H9 (cell line): ENCODE results near the gene ARHGAP45. TPM values are rescaled to one million over a fixed set of nuclear protein-coding genes. Genes with fewer than 3 reads are reported as not detected.

Experiments
- DNase-seq: peaks from one replicate; pipeline ENCODE4 v3.0.0-alpha.2; 2017
- H2AFZ ChIP-seq: one replicate; pipeline ENCODE4 v1.6.1; 2013; ENCODE audit warnings: mild to moderate bottlenecking, low read length, control low read depth, moderate library complexity
- H2AK5ac ChIP-seq: 2 replicates; pipeline ENCODE4 v1.6.1; 2013; ENCODE audit warnings: low read length, control low read depth, mixed read lengths; ENCODE audit not compliant: insufficient read length
- H2BK120ac ChIP-seq: one replicate; pipeline ENCODE4 v1.6.1; 2013; ENCODE audit warnings: low read depth, mild to moderate bottlenecking, low read length, control low read depth, inconsistent platforms; ENCODE audit not compliant: poor library complexity, severe bottlenecking
- H2BK12ac ChIP-seq: 2 replicates; pipeline ENCODE4 v1.6.1; 2013; ENCODE audit warnings: low read length, control low read depth, mixed read lengths, low read depth; ENCODE audit not compliant: insufficient read length
- H2BK15ac ChIP-seq: 2 replicates; pipeline ENCODE4 v1.6.1; 2013; ENCODE audit warnings: low read depth, low read length, control low read depth
- H2BK20ac ChIP-seq: one replicate; pipeline ENCODE4 v1.6.1; 2013; ENCODE audit warnings: low read depth, mild to moderate bottlenecking, low read length, control low read depth, inconsistent platforms; ENCODE audit not compliant: poor library complexity, severe bottlenecking
- H2BK5ac ChIP-seq: 2 replicates; pipeline ENCODE4 v1.6.1; 2013; ENCODE audit warnings: low read length, control low read depth, mixed read lengths; ENCODE audit not compliant: insufficient read length
- H3K14ac ChIP-seq: 2 replicates; pipeline ENCODE4 v1.6.1; 2013; ENCODE audit warnings: low read length, control low read depth; ENCODE audit not compliant: insufficient read depth
- H3K18ac ChIP-seq: 2 replicates; pipeline ENCODE4 v1.6.1; 2013; ENCODE audit warnings: low read depth, mild to moderate bottlenecking, mixed read lengths, low read length, control low read depth; ENCODE audit not compliant: insufficient read length
- H3K23ac ChIP-seq: 2 replicates; pipeline ENCODE4 v1.6.1; 2013; ENCODE audit warnings: low read length, control low read depth, mixed read lengths, low read depth; ENCODE audit not compliant: insufficient read length
- H3K23me2 ChIP-seq: 2 replicates; pipeline ENCODE4 v1.6.1; 2013; ENCODE audit warnings: low read depth, mild to moderate bottlenecking, mixed read lengths, low read length, control low read depth; ENCODE audit not compliant: insufficient read length, poor library complexity, severe bottlenecking
- H3K27ac ChIP-seq: 2 replicates; pipeline ENCODE4 v1.5.1; 2013; ENCODE audit warnings: low read length, control low read depth, mixed read lengths, low read depth; ENCODE audit not compliant: insufficient read length
- H3K27me3 ChIP-seq: 2 replicates; pipeline ENCODE4 v1.6.1; 2013; ENCODE audit warnings: low read length, control low read depth, inconsistent platforms; ENCODE audit not compliant: insufficient read depth
- H3K4ac ChIP-seq: 2 replicates; pipeline ENCODE4 v1.6.1; 2013; ENCODE audit warnings: low read depth, mild to moderate bottlenecking, control low read depth, inconsistent platforms, low read length, moderate library complexity
- H3K4me1 ChIP-seq: 2 replicates; pipeline ENCODE4 v1.6.1; 2013; ENCODE audit warnings: low read length, control low read depth, inconsistent platforms; ENCODE audit not compliant: insufficient read depth
- H3K4me2 ChIP-seq: 2 replicates; pipeline ENCODE4 v1.6.1; 2013; ENCODE audit warnings: low read length, control low read depth, mixed read lengths; ENCODE audit not compliant: insufficient read length, insufficient read depth
- H3K56ac ChIP-seq: 2 replicates; pipeline ENCODE4 v1.6.1; 2013; ENCODE audit warnings: low read depth, mild to moderate bottlenecking, mixed read lengths, low read length, control low read depth; ENCODE audit not compliant: insufficient read length
- H3K79me1 ChIP-seq: 2 replicates; pipeline ENCODE4 v1.6.1; 2013; ENCODE audit warnings: low read depth, mild to moderate bottlenecking, moderate library complexity, low read length, control low read depth, inconsistent platforms; ENCODE audit not compliant: insufficient read depth, poor library complexity, severe bottlenecking
- H3K79me2 ChIP-seq: 2 replicates; pipeline ENCODE4 v1.6.1; 2013; ENCODE audit warnings: low read length, control low read depth, inconsistent platforms; ENCODE audit not compliant: insufficient read depth
- H3K9ac ChIP-seq: 2 replicates; pipeline ENCODE4 v1.6.1; 2013; ENCODE audit warnings: low read length, control low read depth, mixed read lengths; ENCODE audit not compliant: insufficient read length; ENCODE audit errors: extremely low read depth
- H3K9me3 ChIP-seq: one replicate; pipeline ENCODE4 v1.6.1; 2013; ENCODE audit warnings: low read depth, low read length, inconsistent platforms; ENCODE audit not compliant: control insufficient read depth
- H3T11ph ChIP-seq: one replicate; pipeline ENCODE4 v1.6.1; 2013; ENCODE audit warnings: mild to moderate bottlenecking, low read length, control low read depth, inconsistent platforms
- H4K20me1 ChIP-seq: one replicate; pipeline ENCODE4 v1.6.1; 2013; ENCODE audit not compliant: control insufficient read depth, insufficient read length, insufficient read depth
- H4K5ac ChIP-seq: 2 replicates; pipeline ENCODE4 v1.6.1; 2013; ENCODE audit warnings: low read depth, mild to moderate bottlenecking, mixed read lengths, low read length, control low read depth; ENCODE audit not compliant: insufficient read length
- H4K8ac ChIP-seq: replicated peaks from 2 replicates; pipeline ENCODE4 v1.6.1; 2013; ENCODE audit warnings: low read length, control low read depth, mixed read lengths, low read depth; ENCODE audit not compliant: insufficient read length
- H4K91ac ChIP-seq: 2 replicates; pipeline ENCODE4 v1.6.1; 2013; ENCODE audit warnings: low read depth, mild to moderate bottlenecking, moderate library complexity, mixed read lengths, low read length, control low read depth; ENCODE audit not compliant: insufficient read length
- H3K27ac Mint-ChIP-seq, 3 experiments: 2 replicates in 2 of 3; 3 replicates in 1 of 3; pipeline ENCODE4 v1.8.0; 2020 to 2021; ENCODE audit warnings: mixed read lengths in 3 of 3, mild to moderate bottlenecking in 1 of 3, moderate library complexity in 1 of 3
- H3K27me3 Mint-ChIP-seq: 2 replicates; pipeline ENCODE4 v1.8.0; 2021; ENCODE audit warnings: low read depth, mild to moderate bottlenecking, moderate library complexity, mixed read lengths
- H3K36me3 Mint-ChIP-seq, 3 experiments: 2 replicates in 2 of 3; 3 replicates in 1 of 3; pipeline ENCODE4 v1.8.0; 2020 to 2021; ENCODE audit warnings: low read depth in 3 of 3, mixed read lengths in 3 of 3; ENCODE audit not compliant: insufficient read depth in 1 of 3
- H3K4me1 Mint-ChIP-seq, 2 experiments: 2 replicates each; pipeline ENCODE4 v1.8.0; 2020; ENCODE audit warnings: mixed read lengths in 2 of 2
- H3K4me3 Mint-ChIP-seq, 2 experiments: 2 replicates in 1 of 2; 3 replicates in 1 of 2; pipeline ENCODE4 v1.8.0; 2020 to 2021; ENCODE audit warnings: mild to moderate bottlenecking in 2 of 2, mixed read lengths in 2 of 2, moderate library complexity in 1 of 2
- H3K9me3 Mint-ChIP-seq, 2 experiments: 2 replicates in 1 of 2; 3 replicates in 1 of 2; pipeline ENCODE4 v1.8.0; 2020; ENCODE audit warnings: mild to moderate bottlenecking in 2 of 2, mixed read lengths in 2 of 2, moderate library complexity in 1 of 2
- WGBS: extraction: QIAGEN DNeasy Blood & Tissue Kit; methylation state at CpG from one replicate; pipeline ENCODE4 v1.1.7; 2013; ENCODE audit warnings: missing lambda C conversion rate, low lambda C conversion rate, mixed read lengths; ENCODE audit not compliant: insufficient read length; ENCODE audit errors: extremely low coverage; 5-methylcytosine and 5-hydroxymethylcytosine counted together
- total RNA-seq: library from RNA; stranded (reverse); gene quantifications from 2 replicates; pipeline ENCODE4 v1.2.1, GENCODE V29; 2021
- TF ChIP-seq, protein P1 (sequence below): fragments of 200-600 bp; sonication (generic); conservative IDR thresholded peaks from 3 replicates; pipeline ENCODE4 v1.8.0; 2021; ENCODE audit warnings: antibody characterized with exemption, mild to moderate bottlenecking

The ARHGAP45 gene
- total RNA-seq, 1 experiment from 2014 or later = 39.8 TPM

DNA sequence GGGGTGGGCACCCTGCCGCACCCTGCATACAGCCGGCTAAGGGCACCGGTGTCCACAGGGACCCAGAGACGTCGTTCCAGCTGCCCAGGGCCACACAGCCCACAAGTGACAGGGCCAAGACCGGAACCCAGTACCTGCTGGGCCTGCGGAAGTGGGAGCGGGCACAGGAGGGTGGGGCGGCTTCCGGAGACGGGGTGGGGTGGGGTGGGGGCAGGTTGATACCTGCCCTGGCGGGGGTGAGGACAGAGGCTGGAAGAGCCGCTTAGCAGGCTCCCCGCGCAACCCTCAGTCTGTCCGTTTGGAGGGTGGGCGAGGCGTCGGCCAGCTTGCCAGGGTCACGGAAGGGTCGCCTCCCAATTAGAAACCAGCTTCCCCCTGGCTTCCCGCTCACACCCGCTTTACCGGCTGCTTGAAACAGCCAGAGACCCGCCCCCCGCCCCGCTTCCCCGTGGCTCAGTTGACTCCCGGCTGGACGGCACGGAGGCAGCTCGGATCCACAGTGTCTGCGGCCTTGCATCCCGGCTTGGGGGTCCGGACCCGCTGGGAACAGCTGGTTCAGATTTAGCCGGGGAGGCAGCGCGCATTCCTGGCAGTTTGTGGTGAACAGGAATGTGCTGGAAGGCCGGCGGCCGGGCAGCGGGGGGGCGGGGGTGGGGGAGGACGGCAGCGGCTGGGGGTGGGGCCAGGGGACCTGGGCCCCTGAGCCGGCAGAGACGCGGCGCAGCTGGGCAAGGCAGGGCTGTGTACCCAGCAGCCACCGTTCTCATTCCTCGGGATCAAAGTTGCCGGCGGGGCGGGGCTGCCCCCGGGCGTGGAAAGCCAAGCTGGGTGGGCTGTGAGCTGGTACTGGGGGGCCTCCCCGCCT lies 38.7 kb upstream of the ARHGAP45 start:
- Histone ChIP-seq H4K8ac (no peak overlapping the region), H4K5ac (no peak overlapping the region), H2BK5ac (no peak overlapping the region), H2AK5ac (no peak overlapping the region), H3K56ac (no peak overlapping the region), H3K79me2 (peaks cover 15% of the 10 kb centered on the region; the same call in 1 of the 2 replicates), H3T11ph (no peak overlapping the region), H3K4ac (no peak overlapping the region), H3K27ac (no peak overlapping the region), H3K27me3 (no peaks in the 10 kb centered on the region), H3K9me3 (no peaks in the 10 kb centered on the region), H2AFZ (no peak overlapping the region), H2BK15ac (no peak overlapping the region), H2BK20ac (no peak overlapping the region), H4K20me1 (no peaks in the 10 kb centered on the region), H3K23me2 (peaks cover 16% of the 10 kb centered on the region), H4K91ac (no peak overlapping the region), H3K4me2 (peak overlapping the region; percentile 90), H3K79me1 (peaks cover 7% of the 10 kb centered on the region), H3K14ac (peak overlapping the region; percentile 85), H3K9ac (peak overlapping the region; percentile 42), H2BK12ac (no peak overlapping the region), H3K18ac (peak overlapping the region; percentile 100), H2BK120ac (no peak overlapping the region), H3K23ac (no peak overlapping the region), H3K4me1 (no peaks in the 10 kb centered on the region)
- TF ChIP-seq, protein P1, sequence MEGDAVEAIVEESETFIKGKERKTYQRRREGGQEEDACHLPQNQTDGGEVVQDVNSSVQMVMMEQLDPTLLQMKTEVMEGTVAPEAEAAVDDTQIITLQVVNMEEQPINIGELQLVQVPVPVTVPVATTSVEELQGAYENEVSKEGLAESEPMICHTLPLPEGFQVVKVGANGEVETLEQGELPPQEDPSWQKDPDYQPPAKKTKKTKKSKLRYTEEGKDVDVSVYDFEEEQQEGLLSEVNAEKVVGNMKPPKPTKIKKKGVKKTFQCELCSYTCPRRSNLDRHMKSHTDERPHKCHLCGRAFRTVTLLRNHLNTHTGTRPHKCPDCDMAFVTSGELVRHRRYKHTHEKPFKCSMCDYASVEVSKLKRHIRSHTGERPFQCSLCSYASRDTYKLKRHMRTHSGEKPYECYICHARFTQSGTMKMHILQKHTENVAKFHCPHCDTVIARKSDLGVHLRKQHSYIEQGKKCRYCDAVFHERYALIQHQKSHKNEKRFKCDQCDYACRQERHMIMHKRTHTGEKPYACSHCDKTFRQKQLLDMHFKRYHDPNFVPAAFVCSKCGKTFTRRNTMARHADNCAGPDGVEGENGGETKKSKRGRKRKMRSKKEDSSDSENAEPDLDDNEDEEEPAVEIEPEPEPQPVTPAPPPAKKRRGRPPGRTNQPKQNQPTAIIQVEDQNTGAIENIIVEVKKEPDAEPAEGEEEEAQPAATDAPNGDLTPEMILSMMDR = no peak
- Mint-ChIP-seq H3K4me1 (peaks cover 4 to 22% of the 10 kb centered on the region in 2 experiments; a peak in 3 of 4 replicates), H3K27me3 (no peaks in the 10 kb centered on the region; the same call in 1 of the 2 replicates), H3K4me3 (peak overlapping the region; percentile 86 to 91), H3K36me3 (peaks cover 23 to 33% (median 32%) of the 10 kb centered on the region in 3 experiments; a peak in 6 of 7 replicates), H3K27ac (peak overlapping the region in 2 of 3 experiments; percentile 39 to 76; a peak in 1 of 7 replicates), H3K9me3 (no peaks in the 10 kb centered on the region)
- DNase-seq = peak; percentile 77
- WGBS = no CpG with 5 or more reads among the region's 58 CpGs
